ENCODE results near the gene ALDH1L2. TPM values are rescaled to one million over a fixed set of nuclear protein-coding genes. Genes with fewer than 3 reads are reported as not detected.

ALDH1L2 gene
- total and polyA plus RNA-seq, 9 of the 15 experiments (the other 6 are each of a cell fraction or from before 2014, with no cell fraction given): 1.1 to 9.9 (median 3.8) TPM

GRCh38 chr12:104986022-104986941, 98.0 kb downstream of the ALDH1L2 start, which contains the start of gene NOPCHAP1 (continued):
- TF ChIP-seq RNF219 (CRISPR knock-in tag; IDR thresholded peaks at IDR 0.05) (no peak), MIER1 (IDR thresholded peaks at IDR 0.05; ENCODE audit: low read depth) (no peak), ZNF830 (CRISPR knock-in tag; IDR thresholded peaks at IDR 0.05) (no peak), E2F1 (CRISPR knock-in tag; IDR thresholded peaks at IDR 0.05) (no peak), ZNF197 (CRISPR knock-in tag; IDR thresholded peaks at IDR 0.05; ENCODE audit: low read depth) (no peak), EP300 (IDR thresholded peaks at IDR 0.05; ENCODE audit: low read length) (no peak), ARID4B (CRISPR knock-in tag; IDR thresholded peaks at IDR 0.05) (peak; percentile 97), CCAR2 (IDR thresholded peaks at IDR 0.05; ENCODE audit: low read depth, low read length) (no peak), LARP7 (IDR thresholded peaks at IDR 0.05) (no peak), ZNF655 (CRISPR knock-in tag; IDR thresholded peaks at IDR 0.05) (no peak), MTF1 (CRISPR knock-in tag; IDR thresholded peaks at IDR 0.05; ENCODE audit: borderline replicate concordance) (no peak), RBM25 (IDR thresholded peaks at IDR 0.05; ENCODE audit: low read depth, low read length, severe bottlenecking) (no peak), HOXB6 (CRISPR knock-in tag; IDR thresholded peaks at IDR 0.05; ENCODE audit: borderline replicate concordance) (no peak), CCNT2 (IDR thresholded peaks at IDR 0.05; ENCODE audit: borderline replicate concordance, extremely low read depth, insufficient read length, low read depth, low read length) (peak; percentile 25), ZNF717 (CRISPR knock-in tag; IDR thresholded peaks at IDR 0.05) (no peak)
- TF ChIP-seq, protein P1, sequence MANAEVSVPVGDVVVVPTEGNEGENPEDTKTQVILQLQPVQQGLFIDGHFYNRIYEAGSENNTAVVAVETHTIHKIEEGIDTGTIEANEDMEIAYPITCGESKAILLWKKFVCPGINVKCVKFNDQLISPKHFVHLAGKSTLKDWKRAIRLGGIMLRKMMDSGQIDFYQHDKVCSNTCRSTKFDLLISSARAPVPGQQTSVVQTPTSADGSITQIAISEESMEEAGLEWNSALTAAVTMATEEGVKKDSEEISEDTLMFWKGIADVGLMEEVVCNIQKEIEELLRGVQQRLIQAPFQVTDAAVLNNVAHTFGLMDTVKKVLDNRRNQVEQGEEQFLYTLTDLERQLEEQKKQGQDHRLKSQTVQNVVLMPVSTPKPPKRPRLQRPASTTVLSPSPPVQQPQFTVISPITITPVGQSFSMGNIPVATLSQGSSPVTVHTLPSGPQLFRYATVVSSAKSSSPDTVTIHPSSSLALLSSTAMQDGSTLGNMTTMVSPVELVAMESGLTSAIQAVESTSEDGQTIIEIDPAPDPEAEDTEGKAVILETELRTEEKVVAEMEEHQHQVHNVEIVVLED (CRISPR knock-in tag; IDR thresholded peaks at IDR 0.05): no peak

Measured in K562 (cell line).